NT2/D1 (cell line): ENCODE measurements around the gene DELE1.

ENCODE experiments used
- SUZ12 ChIP-seq: IDR thresholded peaks from 2 replicates; pipeline ENCODE4 v1.6.1; 2011; ENCODE audit not compliant: insufficient read length, insufficient read depth; ENCODE audit errors: extremely low read depth
- YY1 ChIP-seq: IDR thresholded peaks from 2 replicates; pipeline ENCODE4 v1.6.1; 2011; ENCODE audit not compliant: insufficient read length, insufficient read depth

GRCh38 chr5:141897425-141897824 lies 26.2 kb upstream of the DELE1 start:
- TF ChIP-seq SUZ12 (no peak), YY1 (no peak)
